Epithelial cell of proximal tubule (primary cell): ENCODE data around the gene OR2AG2. TPM values are rescaled to one million over a fixed set of nuclear protein-coding genes. Genes with fewer than 3 reads are reported as not detected.

Experiments used
- DNase-seq: peaks from one replicate; pipeline ENCODE4 v3.0.0-alpha.2; 2011; ENCODE audit warnings: low read depth
- H3K4me3 ChIP-seq: 2 replicates; pipeline ENCODE4 v1.5.1; 2011; ENCODE audit warnings: low read depth, mild to moderate bottlenecking, low read length
- CTCF ChIP-seq: conservative IDR thresholded peaks from 2 replicates; pipeline ENCODE4 v1.5.1; 2012; ENCODE audit warnings: low read depth, mild to moderate bottlenecking, low read length
- total RNA-seq: library from RNA; depleted of rRNA; stranded (reverse); fragments of >200 nt; gene quantifications from 2 replicates; pipeline ENCODE4 v1.2.3, GENCODE V29; 2015

Gene OR2AG2
- total RNA-seq, 1 donor from 2014 or later = not detected

GRCh38 chr11:6794639-6795038 lies 22.9 kb upstream of the OR2AG2 start:
- no peak for TF ChIP-seq CTCF
- DNase-seq = no peak
- no peak overlapping the region for H3K4me3 ChIP-seq

GRCh38 chr11:6790546-6790945 lies 18.8 kb upstream of the OR2AG2 start:
- DNase-seq = no peak
- no peak overlapping the region for H3K4me3 ChIP-seq
- no peak for TF ChIP-seq CTCF

GRCh38 chr11:6782720-6783119 lies 10.9 kb upstream of the OR2AG2 start, which contains the start of gene OR2AG1:
OR2AG1 (plus strand) TSS chr11:6783020; CDS start chr11:6785038, 2,018 bp downstream.
- no peak for DNase-seq
- no peak for TF ChIP-seq CTCF
- no peak within 1 kb of the TSS for H3K4me3 ChIP-seq

- DNase-seq = no peak
- H3K4me3 ChIP-seq = no peak overlapping the region
- TF ChIP-seq CTCF = no peak
Observed at GRCh38 chr11:6780829-6781228, 9.1 kb upstream of the OR2AG2 start.

GRCh38 chr11:6778518-6778917 lies 6.7 kb upstream of the OR2AG2 start:
- no peak for DNase-seq
- H3K4me3 ChIP-seq = no peak overlapping the region
- TF ChIP-seq CTCF = no peak

GRCh38 chr11:6757373-6757967 lies 14.3 kb downstream of the OR2AG2 start:
- no peak for DNase-seq
- H3K4me3 ChIP-seq = no peak overlapping the region
- peak; percentile 85 for TF ChIP-seq CTCF

- TF ChIP-seq CTCF = no peak
- no peak for DNase-seq
- H3K4me3 ChIP-seq = no peak overlapping the region
Observed at GRCh38 chr11:6755953-6756347, 15.8 kb downstream of the OR2AG2 start.
